Activated naive CD8-positive, alpha-beta T cell treated with anti-CD3 and anti-CD28 coated beads, Interleukin-2, amount 10 ng/mL, durations not matched to agents 7 days and 5 days (primary cell): ENCODE measurements around the gene TTC24. TPM values are rescaled to one million over a fixed set of nuclear protein-coding genes. Genes with fewer than 3 reads are reported as not detected.
A peak's percentile ranks its signal among the peaks of the same experiment; 100 is the strongest.
"Not testable (repeated sequence)": the region's sequence is repeated elsewhere in the genome, so short reads cannot be mapped to it uniquely, and the experiment has no call there.

Experiments used
- ATAC-seq: fragments of 150-1000 bp; cut with Tn5 transposase; one replicate; pipeline ENCODE4 v1.10.0; 2021; ENCODE audit warnings: low read depth, moderate library complexity
- POLR2A ChIA-PET: fragments of 350-600 bp; sonication (Branson Sonifier 250); formaldehyde crosslinking; loops from one replicate; lab custom pipeline; 2021; ENCODE audit warnings: antibody characterized with exemption; lab: Charles Lee
- DNase-seq: peaks from one replicate; pipeline ENCODE4 v3.0.0; 2021
- H3K27ac Mint-ChIP-seq: one replicate; pipeline ENCODE4 v1.8.0; 2022; ENCODE audit warnings: mild to moderate bottlenecking, mixed read lengths
- H3K27me3 Mint-ChIP-seq: one replicate; pipeline ENCODE4 v1.8.0; 2022; ENCODE audit warnings: mild to moderate bottlenecking, moderate library complexity, mixed read lengths
- H3K36me3 Mint-ChIP-seq: one replicate; pipeline ENCODE4 v1.8.0; 2021; ENCODE audit warnings: mild to moderate bottlenecking, mixed read lengths
- H3K4me1 Mint-ChIP-seq: one replicate; pipeline ENCODE4 v1.8.0; 2021; ENCODE audit warnings: mixed read lengths
- H3K4me3 Mint-ChIP-seq: one replicate; pipeline ENCODE4 v1.8.0; 2022; ENCODE audit warnings: mild to moderate bottlenecking, moderate library complexity, mixed read lengths
- H3K9me3 Mint-ChIP-seq: one replicate; pipeline ENCODE4 v1.8.0; 2021; ENCODE audit warnings: mixed read lengths
- total RNA-seq, 2 experiments: library from RNA; stranded (reverse); gene quantifications; one replicate each; pipeline ENCODE4 v1.2.3, GENCODE V29; 2021

The TTC24 gene
- total RNA-seq, 2 experiments from 2014 or later, result 22.7 to 24.1 TPM

GRCh38 chr1:156583821-156584622, 4.5 kb downstream of the TTC24 start:
- no peak for ATAC-seq
- Mint-ChIP-seq H3K4me3 (peak overlapping the region; percentile 98), H3K4me1 (peaks cover 23% of the 10 kb centered on the region), H3K9me3 (no peaks in the 10 kb centered on the region), H3K27me3 (no peaks in the 10 kb centered on the region), H3K36me3 (peaks cover 5% of the 10 kb centered on the region), H3K27ac (peak overlapping the region; percentile 99)
- DNase-seq, result peak; percentile 47
- POLR2A ChIA-PET, result no interaction called here

- H3K9me3 Mint-ChIP-seq, result no peaks in the 10 kb centered on the region
- POLR2A ChIA-PET, result no interaction called here
Measured at GRCh38 chr1:156584813-156585212, 5.3 kb downstream of the TTC24 start.

GRCh38 chr1:156586323-156586722, 6.8 kb downstream of the TTC24 start:
- H3K27ac Mint-ChIP-seq, result no peak overlapping the region
- no peak overlapping the region for H3K4me3 Mint-ChIP-seq
- no peaks in the 10 kb centered on the region for H3K9me3 Mint-ChIP-seq
- DNase-seq (no peak), ATAC-seq (no peak)
- H3K4me1 Mint-ChIP-seq, result peaks cover 28% of the 10 kb centered on the region
- no peaks in the 10 kb centered on the region for H3K27me3 Mint-ChIP-seq
- POLR2A ChIA-PET, result interaction anchor here (0.9 to 1.3 kb wide), 3 partner anchors 15 to 81 kb away, joined by 3 read pairs; no protein-coding TSS in a partner anchor
- H3K36me3 Mint-ChIP-seq, result peaks cover 5% of the 10 kb centered on the region

More at GRCh38 chr1:156584813-156585212, 5.3 kb downstream of the TTC24 start:
- peaks cover 5% of the 10 kb centered on the region for H3K36me3 Mint-ChIP-seq
- no peak overlapping the region for H3K27ac Mint-ChIP-seq
- DNase-seq (no peak), ATAC-seq (no peak)
- H3K4me1 Mint-ChIP-seq, result peaks cover 23% of the 10 kb centered on the region
- no peaks in the 10 kb centered on the region for H3K27me3 Mint-ChIP-seq
- no peak overlapping the region for H3K4me3 Mint-ChIP-seq

GRCh38 chr1:156586892-156587477, 7.5 kb downstream of the TTC24 start:
- Mint-ChIP-seq H3K9me3 (no peaks in the 10 kb centered on the region), H3K27ac (no peak overlapping the region), H3K36me3 (peaks cover 3% of the 10 kb centered on the region), H3K27me3 (no peaks in the 10 kb centered on the region), H3K4me3 (no peak overlapping the region), H3K4me1 (peaks cover 27% of the 10 kb centered on the region)
- POLR2A ChIA-PET, result interaction anchor here (0.9 to 1.3 kb wide), 2 partner anchors 15 to 82 kb away, joined by 3 read pairs; no protein-coding TSS in a partner anchor
- no peak for ATAC-seq
- no peak for DNase-seq

- H3K4me3 Mint-ChIP-seq, ATAC-seq, H3K36me3 Mint-ChIP-seq, H3K27me3 Mint-ChIP-seq, H3K27ac Mint-ChIP-seq, H3K9me3 Mint-ChIP-seq, DNase-seq, POLR2A ChIA-PET: not testable (repeated sequence)
- peaks cover 26% of the 10 kb centered on the region for H3K4me1 Mint-ChIP-seq
Measured at GRCh38 chr1:156587927-156588326, 8.4 kb downstream of the TTC24 start.

DNA sequence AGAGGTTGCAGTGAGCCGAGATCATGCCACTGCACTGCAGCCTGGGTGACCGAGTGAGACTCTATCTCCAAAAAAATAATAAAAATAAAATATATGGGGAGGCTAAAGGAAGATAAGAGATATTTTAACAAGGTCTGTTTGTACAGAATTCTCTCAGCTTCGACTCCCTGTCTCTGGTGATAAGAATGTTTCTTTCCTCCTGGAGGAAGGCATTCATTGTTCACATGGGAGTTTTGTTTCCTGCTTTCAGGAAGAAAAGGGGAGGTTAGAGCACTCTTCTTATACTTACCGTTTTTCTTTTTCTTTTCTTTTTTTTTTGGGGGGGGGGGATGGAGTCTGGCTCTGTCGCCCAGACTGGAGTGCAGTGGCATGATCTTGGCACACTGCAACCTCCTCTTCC, 10.0 kb downstream of the TTC24 start:
- Mint-ChIP-seq H3K4me1 (peaks cover 16% of the 10 kb centered on the region), H3K4me3 (no peak overlapping the region), H3K36me3 (peaks cover 4% of the 10 kb centered on the region), H3K9me3 (no peaks in the 10 kb centered on the region), H3K27me3 (no peaks in the 10 kb centered on the region), H3K27ac (no peak overlapping the region)
- ATAC-seq (no peak), DNase-seq (no peak)
- POLR2A ChIA-PET, result no interaction called here

- peaks cover 9% of the 10 kb centered on the region for H3K36me3 Mint-ChIP-seq
- H3K4me1 Mint-ChIP-seq, result peaks cover 20% of the 10 kb centered on the region
- no peaks in the 10 kb centered on the region for H3K27me3 Mint-ChIP-seq
- no peaks in the 10 kb centered on the region for H3K9me3 Mint-ChIP-seq
- no peak for DNase-seq
- H3K4me3 Mint-ChIP-seq, result peak overlapping the region; percentile 83
- no peak for ATAC-seq
- POLR2A ChIA-PET, result interaction anchor here (1.0 to 3.2 kb wide), 14 partner anchors 9 to 132 kb away, joined by 3 to 34 read pairs (median 5); partner anchors contain the start of genes GPATCH4, MEF2D and TTC24
- peak overlapping the region; percentile 80 for H3K27ac Mint-ChIP-seq
Measured at GRCh38 chr1:156590326-156591180, 11.0 kb downstream of the TTC24 start.

DNA sequence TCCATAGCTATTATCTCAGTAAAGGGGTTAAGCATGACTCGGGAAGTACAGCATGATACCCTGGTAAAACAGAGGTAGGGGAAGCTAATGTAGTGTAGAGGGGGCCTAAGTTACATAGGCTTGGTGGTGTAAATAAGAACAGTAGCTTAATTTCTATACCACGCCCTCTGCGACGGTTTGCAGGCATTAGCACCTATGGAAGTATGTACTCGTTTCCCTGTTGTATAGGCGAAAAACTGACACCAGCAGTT, 11.6 kb downstream of the TTC24 start:
- POLR2A ChIA-PET, result interaction anchor here (1.0 to 3.2 kb wide), 16 partner anchors 9 to 134 kb away, joined by 3 to 34 read pairs (median 6); partner anchors contain the start of genes GPATCH4, MEF2D and TTC24
- DNase-seq (no peak), ATAC-seq (no peak)
- peaks cover 20% of the 10 kb centered on the region for H3K4me1 Mint-ChIP-seq
- H3K36me3 Mint-ChIP-seq, result peaks cover 6% of the 10 kb centered on the region
- H3K4me3 Mint-ChIP-seq, result peak overlapping the region; percentile 83
- no peaks in the 10 kb centered on the region for H3K9me3 Mint-ChIP-seq
- H3K27ac Mint-ChIP-seq, result peak overlapping the region; percentile 80
- no peaks in the 10 kb centered on the region for H3K27me3 Mint-ChIP-seq

DNA sequence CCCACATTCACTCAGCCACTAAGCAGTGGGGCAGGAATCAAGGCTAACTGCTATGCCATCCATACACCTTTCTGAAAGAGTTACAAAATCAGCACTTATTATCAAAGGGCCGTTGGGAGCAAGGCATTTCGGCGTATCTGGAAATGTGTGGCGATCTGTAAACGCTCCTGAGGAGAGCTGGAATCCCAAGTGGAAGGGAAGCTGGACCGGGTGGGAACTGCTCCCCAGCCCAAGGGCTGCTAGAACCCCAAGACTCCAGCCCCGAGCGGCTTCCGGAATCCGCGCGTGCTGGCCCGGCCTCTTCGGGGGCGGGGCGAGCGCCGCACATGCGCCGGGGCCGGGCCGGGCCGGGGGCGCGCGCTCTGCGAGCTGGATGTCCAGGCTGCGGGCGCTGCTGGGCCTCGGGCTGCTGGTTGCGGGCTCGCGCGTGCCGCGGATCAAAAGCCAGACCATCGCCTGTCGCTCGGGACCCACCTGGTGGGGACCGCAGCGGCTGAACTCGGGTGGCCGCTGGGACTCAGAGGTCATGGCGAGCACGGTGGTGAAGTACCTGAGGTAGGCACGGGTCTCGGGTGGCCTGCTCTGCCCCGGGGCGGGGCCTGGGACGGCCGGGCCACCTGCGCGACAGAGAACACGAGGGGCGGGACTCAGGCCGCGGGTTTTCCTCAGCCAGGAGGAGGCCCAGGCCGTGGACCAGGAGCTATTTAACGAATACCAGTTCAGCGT, 12.1 kb downstream of the TTC24 start, which contains the start of gene NAXE:
Gene NAXE (plus strand): TSS at position 345 of the 726 bp plus-strand sequence. CDS start 29 bp downstream, at position 374.
- POLR2A ChIA-PET, result interaction anchor here (1.0 to 3.2 kb wide), 16 partner anchors 9 to 134 kb away, joined by 3 to 34 read pairs (median 6); partner anchors contain the start of genes GPATCH4, MEF2D and TTC24
- Mint-ChIP-seq H3K27ac (peak within 1 kb of the TSS; percentile 80), H3K27me3 (no peaks in the 10 kb centered on the region), H3K36me3 (peaks cover 8% of the 10 kb centered on the region), H3K4me3 (peak within 1 kb of the TSS; percentile 83), H3K9me3 (no peaks in the 10 kb centered on the region), H3K4me1 (peaks cover 21% of the 10 kb centered on the region)
- DNase-seq (peak; percentile 84), ATAC-seq (peak; percentile 97)

DNA sequence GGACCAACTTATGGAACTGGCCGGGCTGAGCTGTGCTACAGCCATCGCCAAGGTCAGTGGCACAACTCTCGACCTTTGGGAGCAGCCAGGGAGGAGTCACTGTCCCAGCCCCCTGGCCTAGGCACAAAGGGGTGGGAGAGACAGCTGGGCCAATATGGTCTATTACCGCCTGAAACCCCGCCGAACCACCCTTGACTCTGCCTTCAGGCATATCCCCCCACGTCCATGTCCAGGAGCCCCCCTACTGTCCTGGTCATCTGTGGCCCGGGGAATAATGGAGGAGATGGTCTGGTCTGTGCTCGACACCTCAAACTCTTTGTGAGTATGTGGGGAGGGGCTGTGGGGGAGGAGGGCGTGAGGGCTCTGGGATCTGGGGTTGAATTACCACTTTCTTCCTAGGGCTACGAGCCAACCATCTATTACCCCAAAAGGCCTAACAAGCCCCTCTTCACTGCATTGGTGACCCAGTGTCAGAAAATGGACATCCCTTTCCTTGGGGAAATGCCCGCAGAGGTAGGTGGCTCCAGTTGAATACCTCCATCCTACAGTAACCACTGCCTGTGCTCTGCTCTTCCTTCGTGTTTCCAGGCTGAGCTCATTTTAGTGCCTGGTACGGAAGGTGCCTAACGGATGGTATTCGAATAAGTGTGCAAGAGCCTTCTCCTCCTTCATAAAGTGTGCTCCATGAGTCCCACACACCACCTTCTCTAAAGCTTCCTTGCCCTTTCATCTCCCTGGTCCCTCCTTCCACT, 12.8 kb downstream of the TTC24 start:
- no peak for ATAC-seq
- no peak for DNase-seq
- peak overlapping the region; percentile 83 for H3K4me3 Mint-ChIP-seq
- H3K27me3 Mint-ChIP-seq, result no peaks in the 10 kb centered on the region
- no peaks in the 10 kb centered on the region for H3K9me3 Mint-ChIP-seq
- H3K36me3 Mint-ChIP-seq, result peaks cover 12% of the 10 kb centered on the region
- peak overlapping the region; percentile 65 for H3K27ac Mint-ChIP-seq
- POLR2A ChIA-PET, result interaction anchor here (1.1 to 3.2 kb wide), 12 partner anchors 9 to 135 kb away, joined by 3 to 34 read pairs (median 7); partner anchors contain the start of genes GPATCH4, MEF2D and TTC24
- peaks cover 21% of the 10 kb centered on the region for H3K4me1 Mint-ChIP-seq

GRCh38 chr1:156592910-156593660, 13.6 kb downstream of the TTC24 start:
- peak overlapping the region; percentile 39 for H3K27ac Mint-ChIP-seq
- H3K27me3 Mint-ChIP-seq, result no peaks in the 10 kb centered on the region
- peaks cover 12% of the 10 kb centered on the region for H3K36me3 Mint-ChIP-seq
- ATAC-seq (no peak), DNase-seq (no peak)
- H3K9me3 Mint-ChIP-seq, result no peaks in the 10 kb centered on the region
- peak overlapping the region; percentile 83 for H3K4me3 Mint-ChIP-seq
- H3K4me1 Mint-ChIP-seq, result peaks cover 21% of the 10 kb centered on the region
- POLR2A ChIA-PET, result interaction anchor here (1.2 to 3.2 kb wide), 5 partner anchors 8 to 136 kb away, joined by 3 to 34 read pairs (median 8); partner anchors contain the start of genes GPATCH4 and MEF2D
